Measurements from ENCODE around the gene COL1A1.

- TF ChIP-seq POLR2AphosphoS5 (IDR thresholded peaks at IDR 0.05; ENCODE audit: low read depth, low read length) (no peak), SIN3A (IDR thresholded peaks at IDR 0.05; ENCODE audit: borderline replicate concordance, insufficient read depth, low read length) (no peak), TAF1 (IDR thresholded peaks at IDR 0.05; ENCODE audit: borderline replicate concordance, insufficient read depth, low read length) (no peak), FOXP2 (optimal IDR thresholded peaks at IDR 0.05; ENCODE audit: borderline replicate concordance, extremely low read depth, extremely low read length, insufficient read depth) (no peak)
- TF ChIP-seq, protein P1, sequence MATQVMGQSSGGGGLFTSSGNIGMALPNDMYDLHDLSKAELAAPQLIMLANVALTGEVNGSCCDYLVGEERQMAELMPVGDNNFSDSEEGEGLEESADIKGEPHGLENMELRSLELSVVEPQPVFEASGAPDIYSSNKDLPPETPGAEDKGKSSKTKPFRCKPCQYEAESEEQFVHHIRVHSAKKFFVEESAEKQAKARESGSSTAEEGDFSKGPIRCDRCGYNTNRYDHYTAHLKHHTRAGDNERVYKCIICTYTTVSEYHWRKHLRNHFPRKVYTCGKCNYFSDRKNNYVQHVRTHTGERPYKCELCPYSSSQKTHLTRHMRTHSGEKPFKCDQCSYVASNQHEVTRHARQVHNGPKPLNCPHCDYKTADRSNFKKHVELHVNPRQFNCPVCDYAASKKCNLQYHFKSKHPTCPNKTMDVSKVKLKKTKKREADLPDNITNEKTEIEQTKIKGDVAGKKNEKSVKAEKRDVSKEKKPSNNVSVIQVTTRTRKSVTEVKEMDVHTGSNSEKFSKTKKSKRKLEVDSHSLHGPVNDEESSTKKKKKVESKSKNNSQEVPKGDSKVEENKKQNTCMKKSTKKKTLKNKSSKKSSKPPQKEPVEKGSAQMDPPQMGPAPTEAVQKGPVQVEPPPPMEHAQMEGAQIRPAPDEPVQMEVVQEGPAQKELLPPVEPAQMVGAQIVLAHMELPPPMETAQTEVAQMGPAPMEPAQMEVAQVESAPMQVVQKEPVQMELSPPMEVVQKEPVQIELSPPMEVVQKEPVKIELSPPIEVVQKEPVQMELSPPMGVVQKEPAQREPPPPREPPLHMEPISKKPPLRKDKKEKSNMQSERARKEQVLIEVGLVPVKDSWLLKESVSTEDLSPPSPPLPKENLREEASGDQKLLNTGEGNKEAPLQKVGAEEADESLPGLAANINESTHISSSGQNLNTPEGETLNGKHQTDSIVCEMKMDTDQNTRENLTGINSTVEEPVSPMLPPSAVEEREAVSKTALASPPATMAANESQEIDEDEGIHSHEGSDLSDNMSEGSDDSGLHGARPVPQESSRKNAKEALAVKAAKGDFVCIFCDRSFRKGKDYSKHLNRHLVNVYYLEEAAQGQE (IDR thresholded peaks at IDR 0.05; ENCODE audit: insufficient read depth in 1 of 2, low read depth in 2 of 2, low read length in 2 of 2): no peak
Observed at GRCh38 chr17:50177476-50177875, 24.0 kb downstream of the COL1A1 start.

Measured in PFSK-1 (cell line).